Activated CD8-positive, alpha-beta T cell treated with anti-CD3 and anti-CD28 coated beads for 36 hours (primary cell): ENCODE results near the gene CCNG1. TPM values are rescaled to one million over a fixed set of nuclear protein-coding genes. Genes with fewer than 3 reads are reported as not detected.

Experiments
- ATAC-seq: fragments of 200-7000 bp; cut with Tn5 transposase; one replicate; pipeline ENCODE4 v1.10.0; 2021; ENCODE audit warnings: mild to moderate bottlenecking, moderate library complexity
- CTCF ChIA-PET: fragments of 350-600 bp; sonication (Branson Sonifier 250); formaldehyde crosslinking; loops from one replicate; lab custom pipeline; 2021; ENCODE audit warnings: antibody characterized with exemption; lab: Charles Lee
- POLR2A ChIA-PET: fragments of 350-600 bp; sonication (Branson Sonifier 250); formaldehyde crosslinking; loops from one replicate; lab custom pipeline; 2021; ENCODE audit warnings: antibody characterized with exemption; lab: Charles Lee
- DNase-seq: peaks from one replicate; pipeline ENCODE4 v3.0.0-alpha.2; 2020
- H3K27ac Mint-ChIP-seq: one replicate; pipeline ENCODE4 v1.8.0; 2021; ENCODE audit warnings: mild to moderate bottlenecking, mixed read lengths
- H3K27me3 Mint-ChIP-seq: one replicate; pipeline ENCODE4 v1.8.0; 2021; ENCODE audit warnings: mixed read lengths
- H3K36me3 Mint-ChIP-seq: one replicate; pipeline ENCODE4 v1.8.0; 2021; ENCODE audit warnings: low read depth, mixed read lengths
- H3K4me1 Mint-ChIP-seq: one replicate; pipeline ENCODE4 v1.8.0; 2021; ENCODE audit warnings: low read depth, mixed read lengths
- H3K4me3 Mint-ChIP-seq: one replicate; pipeline ENCODE4 v1.8.0; 2021; ENCODE audit warnings: mild to moderate bottlenecking, moderate library complexity, mixed read lengths
- H3K9me3 Mint-ChIP-seq: one replicate; pipeline ENCODE4 v1.8.0; 2021; ENCODE audit warnings: mixed read lengths
- CTCF ChIP-seq: fragments of 200-600 bp; IDR thresholded peaks from one replicate; pipeline ENCODE4 v1.8.0; 2022; ENCODE audit warnings: antibody characterized with exemption, mild to moderate bottlenecking
- intact Hi-C: fragments of 100-400 bp; cut with micrococcal nuclease; formaldehyde crosslinking; loops from one replicate; pipeline ENCODE4 v1.10.0; 2022
- total RNA-seq, 2 experiments: library from RNA; stranded (reverse); gene quantifications; one replicate each; pipeline ENCODE4 v1.2.3, GENCODE V29; 2021

The CCNG1 gene
- total RNA-seq, 2 experiments from 2014 or later, result 134 to 139 TPM

GRCh38 chr5:163473635-163474243, 36.3 kb downstream of the CCNG1 start:
- peak; percentile 42 for ATAC-seq

GRCh38 chr5:163475411-163475810, 38.0 kb downstream of the CCNG1 start:
- DNase-seq (no peak), ATAC-seq (no peak)
- no peaks in the 10 kb centered on the region for H3K9me3 Mint-ChIP-seq
- peaks cover 7% of the 10 kb centered on the region for H3K4me1 Mint-ChIP-seq
- H3K36me3 Mint-ChIP-seq, result peaks cover 71% of the 10 kb centered on the region
- intact Hi-C loops, result no loop called here
- ChIA-PET CTCF (interaction anchor here (2.4 kb wide), 1 partner anchor 14 kb away, joined by 9 read pairs; no protein-coding TSS in a partner anchor), POLR2A (no interaction called here)
- H3K27me3 Mint-ChIP-seq, result no peaks in the 10 kb centered on the region
- no peak overlapping the region for H3K4me3 Mint-ChIP-seq
- no peak overlapping the region for H3K27ac Mint-ChIP-seq
- TF ChIP-seq CTCF, result no peak

More at GRCh38 chr5:163473635-163474243, 36.3 kb downstream of the CCNG1 start:
- Mint-ChIP-seq H3K27me3 (no peaks in the 10 kb centered on the region), H3K4me3 (no peak overlapping the region), H3K36me3 (peaks cover 74% of the 10 kb centered on the region), H3K4me1 (peaks cover 7% of the 10 kb centered on the region), H3K27ac (no peak overlapping the region), H3K9me3 (no peaks in the 10 kb centered on the region)
- CTCF ChIA-PET, result interaction anchor here (0.9 to 2.4 kb wide), 6 partner anchors 9 to 57 kb away, joined by 3 to 9 read pairs (median 4); partner anchors contain the start of genes HMMR and MAT2B
- no peak for DNase-seq
- no peak for TF ChIP-seq CTCF
- intact Hi-C loops, result no loop called here
- POLR2A ChIA-PET, result no interaction called here

GRCh38 chr5:163478126-163478981, 41.0 kb downstream of the CCNG1 start:
- ATAC-seq, result no peak
- H3K27ac Mint-ChIP-seq, result no peak overlapping the region
- H3K4me1 Mint-ChIP-seq, result peaks cover 9% of the 10 kb centered on the region
- ChIA-PET POLR2A (interaction anchor here (1.0 kb wide), 1 partner anchor 24 kb away, joined by 3 read pairs; no protein-coding TSS in a partner anchor), CTCF (interaction anchor here (0.7 kb wide), 1 partner anchor 29 kb away, joined by 3 read pairs; no protein-coding TSS in a partner anchor)
- H3K4me3 Mint-ChIP-seq, result no peak overlapping the region
- H3K9me3 Mint-ChIP-seq, result no peaks in the 10 kb centered on the region
- H3K27me3 Mint-ChIP-seq, result no peaks in the 10 kb centered on the region
- no peak for DNase-seq
- intact Hi-C loops, result no loop called here
- peaks cover 69% of the 10 kb centered on the region for H3K36me3 Mint-ChIP-seq
- no peak for TF ChIP-seq CTCF

GRCh38 chr5:163478982-163479271, 41.5 kb downstream of the CCNG1 start:
- Mint-ChIP-seq H3K9me3 (no peaks in the 10 kb centered on the region), H3K27me3 (no peaks in the 10 kb centered on the region), H3K4me3 (no peak overlapping the region), H3K36me3 (peaks cover 68% of the 10 kb centered on the region), H3K4me1 (peaks cover 9% of the 10 kb centered on the region), H3K27ac (no peak overlapping the region)
- no peak for TF ChIP-seq CTCF
- ATAC-seq, result no peak
- ChIA-PET POLR2A (interaction anchor here (1.0 to 2.7 kb wide), 2 partner anchors 18 to 24 kb away, joined by 3 to 10 read pairs; partner anchors contain the start of genes HMMR and NUDCD2), CTCF (no interaction called here)
- no peak for DNase-seq
- intact Hi-C loops, result no loop called here
